Kidney epithelial cell (primary cell): ENCODE measurements around the gene HERPUD2. TPM values are rescaled to one million over a fixed set of nuclear protein-coding genes. Genes with fewer than 3 reads are reported as not detected.

Experiments used
- DNase-seq: peaks from one replicate; pipeline ENCODE4 v3.0.0-alpha.2; 2010; ENCODE audit warnings: low read depth
- H3K27me3 ChIP-seq: 2 replicates; pipeline ENCODE4 v1.6.0; 2011; ENCODE audit warnings: low read length; ENCODE audit not compliant: control insufficient read depth, insufficient read depth
- H3K36me3 ChIP-seq: 2 replicates; pipeline ENCODE4 v1.5.1; 2011; ENCODE audit warnings: low read length; ENCODE audit not compliant: control insufficient read depth, insufficient read depth
- H3K4me3 ChIP-seq: 2 replicates; pipeline ENCODE4 v1.5.1; 2011; ENCODE audit warnings: low read depth, mild to moderate bottlenecking, control low read depth, low read length
- total RNA-seq: library from RNA; depleted of rRNA; stranded (reverse); fragments of >200 nt; gene quantifications from 2 replicates; pipeline ENCODE4 v1.2.3, GENCODE V29; 2015
- TF ChIP-seq, protein P1 (sequence below): IDR thresholded peaks from 2 replicates; pipeline ENCODE4 v1.5.1; 2011; ENCODE audit warnings: mild to moderate bottlenecking, moderate library complexity, low read length, control low read depth, inconsistent platforms; ENCODE audit not compliant: insufficient read depth, poor library complexity, severe bottlenecking

Gene HERPUD2
- total RNA-seq, 1 donor from 2014 or later = 29.4 TPM

DNA sequence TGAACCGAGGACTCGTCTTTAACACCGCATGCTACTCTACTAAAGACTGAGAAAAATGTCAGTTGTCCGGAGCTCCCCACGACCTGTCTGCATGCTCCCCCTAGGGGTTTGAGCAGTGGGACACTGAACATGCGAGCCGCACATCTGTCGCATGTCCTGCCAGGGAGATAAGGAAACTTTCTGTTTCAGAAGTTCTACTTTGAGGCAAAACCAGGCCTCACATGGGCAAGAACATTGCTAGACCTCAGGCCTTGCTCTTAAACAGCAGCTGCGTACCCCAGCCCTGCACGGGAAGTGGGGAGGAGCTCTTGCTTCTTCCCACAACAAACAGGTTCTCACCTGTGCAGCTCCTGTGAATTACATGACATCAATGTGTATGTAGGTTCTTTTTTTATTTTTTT is 30.3 kb upstream of the HERPUD2 start:
- no peak overlapping the region for H3K4me3 ChIP-seq
- no peak for DNase-seq
- no peaks in the 10 kb centered on the region for H3K36me3 ChIP-seq
- no peaks in the 10 kb centered on the region for H3K27me3 ChIP-seq
- TF ChIP-seq, protein P1, sequence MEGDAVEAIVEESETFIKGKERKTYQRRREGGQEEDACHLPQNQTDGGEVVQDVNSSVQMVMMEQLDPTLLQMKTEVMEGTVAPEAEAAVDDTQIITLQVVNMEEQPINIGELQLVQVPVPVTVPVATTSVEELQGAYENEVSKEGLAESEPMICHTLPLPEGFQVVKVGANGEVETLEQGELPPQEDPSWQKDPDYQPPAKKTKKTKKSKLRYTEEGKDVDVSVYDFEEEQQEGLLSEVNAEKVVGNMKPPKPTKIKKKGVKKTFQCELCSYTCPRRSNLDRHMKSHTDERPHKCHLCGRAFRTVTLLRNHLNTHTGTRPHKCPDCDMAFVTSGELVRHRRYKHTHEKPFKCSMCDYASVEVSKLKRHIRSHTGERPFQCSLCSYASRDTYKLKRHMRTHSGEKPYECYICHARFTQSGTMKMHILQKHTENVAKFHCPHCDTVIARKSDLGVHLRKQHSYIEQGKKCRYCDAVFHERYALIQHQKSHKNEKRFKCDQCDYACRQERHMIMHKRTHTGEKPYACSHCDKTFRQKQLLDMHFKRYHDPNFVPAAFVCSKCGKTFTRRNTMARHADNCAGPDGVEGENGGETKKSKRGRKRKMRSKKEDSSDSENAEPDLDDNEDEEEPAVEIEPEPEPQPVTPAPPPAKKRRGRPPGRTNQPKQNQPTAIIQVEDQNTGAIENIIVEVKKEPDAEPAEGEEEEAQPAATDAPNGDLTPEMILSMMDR = no peak

DNA sequence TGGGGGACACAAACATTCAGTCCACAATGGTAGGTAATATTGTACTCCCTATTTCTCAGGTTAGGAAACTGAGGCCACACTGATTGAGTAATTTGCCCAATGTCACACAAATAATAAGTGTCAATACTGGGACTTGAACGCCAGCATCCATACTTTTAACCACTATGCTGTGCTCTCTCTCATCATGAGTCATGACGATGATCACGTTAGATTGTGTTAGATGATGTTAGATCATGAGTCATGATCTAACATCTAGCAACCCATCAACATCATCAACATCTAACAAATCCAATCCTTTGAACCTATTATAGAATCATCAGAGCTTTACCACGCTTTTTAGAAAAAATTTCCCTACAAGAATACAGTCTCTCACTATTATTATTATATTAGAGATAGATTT is 28.1 kb upstream of the HERPUD2 start:
- TF ChIP-seq, protein P1 = no peak
- H3K4me3 ChIP-seq = no peak overlapping the region
- no peaks in the 10 kb centered on the region for H3K36me3 ChIP-seq
- DNase-seq = no peak
- H3K27me3 ChIP-seq = no peaks in the 10 kb centered on the region

DNA sequence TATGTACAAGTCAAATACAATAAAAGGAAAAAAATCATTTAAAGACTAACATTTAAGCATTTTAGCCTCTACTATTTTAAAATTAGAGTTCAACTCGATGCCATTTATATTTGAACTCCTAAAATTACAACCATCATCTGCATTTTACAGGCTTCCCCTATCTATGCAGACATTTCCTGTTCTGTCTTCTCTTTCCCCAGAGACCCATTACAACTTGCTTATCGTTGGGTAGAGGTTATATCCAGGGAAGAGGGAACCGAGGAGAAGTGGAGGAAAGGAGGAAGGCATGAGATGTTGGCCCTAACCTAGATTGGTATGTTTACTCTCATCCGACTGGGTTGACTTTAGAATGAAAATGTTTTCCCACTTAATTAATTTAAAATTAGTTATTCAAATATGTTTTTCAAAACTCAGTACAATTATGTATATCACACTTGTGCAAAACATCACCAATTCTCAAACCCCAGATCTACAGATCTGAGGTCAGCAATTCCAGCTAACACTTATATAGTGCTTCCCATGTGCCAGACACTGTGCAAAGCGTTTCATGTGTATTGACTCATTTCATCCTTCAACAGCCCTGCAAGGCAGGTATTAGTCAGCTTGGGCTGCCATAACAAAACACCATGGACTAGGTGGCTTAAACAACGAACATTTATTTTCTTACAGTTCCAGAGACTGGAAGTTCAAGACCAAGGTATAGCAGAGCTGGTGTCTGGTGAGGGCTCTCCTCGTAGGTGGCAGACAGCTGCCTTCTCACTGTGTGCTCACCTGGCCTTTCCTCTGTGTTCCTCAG is 27.3 kb upstream of the HERPUD2 start:
- Histone ChIP-seq H3K4me3 (no peak overlapping the region), H3K27me3 (no peaks in the 10 kb centered on the region), H3K36me3 (no peaks in the 10 kb centered on the region)
- DNase-seq = no peak
- TF ChIP-seq, protein P1 = no peak

DNA sequence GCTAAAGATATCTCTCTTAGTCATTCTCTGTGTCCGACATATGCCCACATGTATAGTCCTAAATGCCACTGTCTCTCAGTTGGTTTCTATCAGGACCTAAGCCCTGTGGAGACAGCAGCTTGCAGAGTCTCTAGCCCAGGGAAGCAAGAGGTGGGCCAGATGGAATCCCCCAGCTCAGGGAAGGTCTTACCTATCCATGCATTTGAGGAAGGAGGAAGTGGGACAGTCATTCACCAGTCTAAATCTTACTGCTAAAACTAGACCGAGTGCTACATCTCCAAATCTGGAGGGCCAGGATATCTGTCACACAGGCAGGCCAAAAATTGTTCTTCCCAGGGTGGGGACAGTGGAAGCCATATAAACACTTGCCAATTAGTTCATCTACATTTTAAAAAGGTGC is 26.4 kb upstream of the HERPUD2 start:
- DNase-seq = no peak
- no peak overlapping the region for H3K4me3 ChIP-seq
- H3K27me3 ChIP-seq = no peaks in the 10 kb centered on the region
- no peaks in the 10 kb centered on the region for H3K36me3 ChIP-seq
- TF ChIP-seq, protein P1 = no peak

DNA sequence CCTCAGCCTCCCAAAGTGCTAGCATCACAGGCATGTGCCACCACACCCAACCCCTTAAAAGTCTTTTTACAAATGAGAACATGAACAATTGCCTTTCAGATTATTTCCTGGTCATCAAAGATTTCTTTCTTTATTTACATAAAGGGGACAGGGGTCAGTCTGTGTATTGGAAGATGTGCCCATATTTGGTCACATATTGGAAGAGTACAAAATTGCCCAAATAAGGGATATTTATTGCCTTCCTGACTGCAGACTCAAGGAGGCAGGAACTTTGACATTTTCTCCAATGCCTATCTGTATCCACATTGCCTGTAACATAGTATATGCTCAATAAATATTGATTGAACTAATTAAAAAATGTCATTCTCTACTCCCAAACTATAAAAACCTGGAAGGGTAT is 25.9 kb upstream of the HERPUD2 start:
- Histone ChIP-seq H3K27me3 (no peaks in the 10 kb centered on the region), H3K36me3 (no peaks in the 10 kb centered on the region), H3K4me3 (no peak overlapping the region)
- no peak for DNase-seq
- TF ChIP-seq, protein P1 = no peak

DNA sequence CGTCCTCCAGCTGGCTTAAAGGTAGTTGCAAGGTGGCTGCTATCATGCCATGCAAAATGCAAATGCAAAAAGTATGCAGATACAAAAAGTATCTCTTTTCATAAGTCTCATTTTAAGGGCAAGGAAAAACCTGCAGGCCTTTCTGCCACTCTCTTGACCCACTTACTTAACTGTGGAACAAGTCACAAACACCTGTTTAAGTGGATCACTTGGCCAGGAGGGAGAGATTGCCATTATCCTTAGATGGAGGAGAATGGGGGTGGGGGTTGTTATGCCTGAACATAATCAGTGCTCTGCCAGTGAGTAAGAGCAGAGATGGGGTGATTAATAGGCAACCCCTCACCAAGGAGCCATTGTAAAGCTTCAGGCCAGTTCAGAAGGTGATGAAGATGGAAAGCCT is 25.1 kb upstream of the HERPUD2 start:
- no peaks in the 10 kb centered on the region for H3K36me3 ChIP-seq
- no peak overlapping the region for H3K4me3 ChIP-seq
- DNase-seq = no peak
- H3K27me3 ChIP-seq = no peaks in the 10 kb centered on the region
- TF ChIP-seq, protein P1 = no peak
